SK-MEL-5 (cell line): Measurements from ENCODE around the gene PRPF19. TPM values are rescaled to one million over a fixed set of nuclear protein-coding genes. Genes with fewer than 3 reads are reported as not detected.

Experiments
- DNase-seq: peaks from one replicate; pipeline ENCODE4 v3.0.0-alpha.2; 2016; ENCODE audit warnings: low read depth, low spot score
- in situ Hi-C: cut with HindIII; loops from 2 replicates; pipeline ENCODE4 v1.10.0; 2016; ENCODE audit warnings: low sequenced_read_pairs, high pct_unique_total_duplicates, low pct_unique_long_range_greater_than_20kb
- total RNA-seq: library from RNA; depleted of rRNA; stranded (reverse); fragments of >200 nt; shearing (Covaris generic); gene quantifications from 2 replicates; pipeline ENCODE4 v1.2.3, GENCODE V29; 2014

The PRPF19 gene
- total RNA-seq, 1 experiment from 2014 or later: 42.3 TPM

GRCh38 chr11:60897496-60897895 is 8.9 kb downstream of the PRPF19 start:
- DNase-seq: no peak
- in situ Hi-C loops: no loop called here

GRCh38 chr11:60895687-60896086 is 10.7 kb downstream of the PRPF19 start:
- in situ Hi-C loops: no loop called here
- DNase-seq: no peak

GRCh38 chr11:60891103-60891741 is 15.2 kb downstream of the PRPF19 start:
- in situ Hi-C loops: no loop called here

GRCh38 chr11:60890696-60891095 is 15.7 kb downstream of the PRPF19 start:
- in situ Hi-C loops: no loop called here

More at GRCh38 chr11:60891103-60891741, 15.2 kb downstream of the PRPF19 start:
- no peak for DNase-seq

GRCh38 chr11:60889869-60890311 is 16.5 kb downstream of the PRPF19 start:
- in situ Hi-C loops: no loop called here

More at GRCh38 chr11:60890696-60891095, 15.7 kb downstream of the PRPF19 start:
- no peak for DNase-seq

GRCh38 chr11:60887556-60887955 is 18.8 kb downstream of the PRPF19 start:
- DNase-seq: peak; percentile 62
- in situ Hi-C loops: no loop called here

More at GRCh38 chr11:60889869-60890311, 16.5 kb downstream of the PRPF19 start:
- no peak for DNase-seq

GRCh38 chr11:60880643-60881282 is 25.6 kb downstream of the PRPF19 start:
- in situ Hi-C loops: no loop called here
- no peak for DNase-seq

GRCh38 chr11:60879971-60880588 is 26.3 kb downstream of the PRPF19 start:
- DNase-seq: no peak
- in situ Hi-C loops: no loop called here

GRCh38 chr11:60879104-60879503 is 27.3 kb downstream of the PRPF19 start:
- in situ Hi-C loops: no loop called here
- DNase-seq: no peak

GRCh38 chr11:60878245-60879101 is 27.9 kb downstream of the PRPF19 start:
- no peak for DNase-seq
- in situ Hi-C loops: no loop called here

GRCh38 chr11:60876168-60876485 is 30.3 kb downstream of the PRPF19 start:
- DNase-seq: no peak
- in situ Hi-C loops: no loop called here

- DNase-seq: no peak
- in situ Hi-C loops: no loop called here
Observed at GRCh38 chr11:60875366-60876167, 30.8 kb downstream of the PRPF19 start.

- in situ Hi-C loops: no loop called here
- DNase-seq: no peak
Observed at GRCh38 chr11:60874421-60875365, 31.7 kb downstream of the PRPF19 start.

GRCh38 chr11:60873533-60873932 is 32.9 kb downstream of the PRPF19 start:
- no peak for DNase-seq
- in situ Hi-C loops: no loop called here

GRCh38 chr11:60872961-60873524 is 33.3 kb downstream of the PRPF19 start:
- DNase-seq: peak; percentile 1
- in situ Hi-C loops: no loop called here
